Esophagus muscularis mucosa (tissue), 3 donors: ENCODE measurements around the gene STK39.

Experiments
- POLR2AphosphoS5 ChIP-seq, 2 donors: sonication (generic); formaldehyde crosslinking; IDR thresholded peaks; one replicate each; pipeline ENCODE4 v1.6.1; 2017; ENCODE audit warnings: antibody characterized with exemption in 2 of 2
- TF ChIP-seq, protein P1 (sequence below), 3 experiments: fragments of 200-600 bp in 2 of 3; fragments of 450-650 bp in 1 of 3; sonication (generic) in 2 of 3; IDR thresholded peaks; one replicate each; pipeline ENCODE4 v1.5.1; 2017 to 2019; ENCODE audit warnings: antibody characterized with exemption in 3 of 3, mild to moderate bottlenecking in 2 of 3, moderate library complexity in 1 of 3

GRCh38 chr2:168060986-168061750 lies 186.2 kb downstream of the STK39 start:
- TF ChIP-seq POLR2AphosphoS5 (IDR thresholded peaks at IDR 0.05): no peak
- TF ChIP-seq, protein P1, sequence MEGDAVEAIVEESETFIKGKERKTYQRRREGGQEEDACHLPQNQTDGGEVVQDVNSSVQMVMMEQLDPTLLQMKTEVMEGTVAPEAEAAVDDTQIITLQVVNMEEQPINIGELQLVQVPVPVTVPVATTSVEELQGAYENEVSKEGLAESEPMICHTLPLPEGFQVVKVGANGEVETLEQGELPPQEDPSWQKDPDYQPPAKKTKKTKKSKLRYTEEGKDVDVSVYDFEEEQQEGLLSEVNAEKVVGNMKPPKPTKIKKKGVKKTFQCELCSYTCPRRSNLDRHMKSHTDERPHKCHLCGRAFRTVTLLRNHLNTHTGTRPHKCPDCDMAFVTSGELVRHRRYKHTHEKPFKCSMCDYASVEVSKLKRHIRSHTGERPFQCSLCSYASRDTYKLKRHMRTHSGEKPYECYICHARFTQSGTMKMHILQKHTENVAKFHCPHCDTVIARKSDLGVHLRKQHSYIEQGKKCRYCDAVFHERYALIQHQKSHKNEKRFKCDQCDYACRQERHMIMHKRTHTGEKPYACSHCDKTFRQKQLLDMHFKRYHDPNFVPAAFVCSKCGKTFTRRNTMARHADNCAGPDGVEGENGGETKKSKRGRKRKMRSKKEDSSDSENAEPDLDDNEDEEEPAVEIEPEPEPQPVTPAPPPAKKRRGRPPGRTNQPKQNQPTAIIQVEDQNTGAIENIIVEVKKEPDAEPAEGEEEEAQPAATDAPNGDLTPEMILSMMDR (IDR thresholded peaks at IDR 0.05): no peak
